HG02678 (cell line): ENCODE data around the gene CBLB.

Experiments
- ATAC-seq: cut with Tn5 transposase; IDR thresholded peaks from one replicate; pipeline ENCODE4 v1.9.1; 2021; ENCODE audit warnings: mild to moderate bottlenecking, moderate library complexity; ENCODE audit not compliant: unreplicated experiment

Gene CBLB

DNA sequence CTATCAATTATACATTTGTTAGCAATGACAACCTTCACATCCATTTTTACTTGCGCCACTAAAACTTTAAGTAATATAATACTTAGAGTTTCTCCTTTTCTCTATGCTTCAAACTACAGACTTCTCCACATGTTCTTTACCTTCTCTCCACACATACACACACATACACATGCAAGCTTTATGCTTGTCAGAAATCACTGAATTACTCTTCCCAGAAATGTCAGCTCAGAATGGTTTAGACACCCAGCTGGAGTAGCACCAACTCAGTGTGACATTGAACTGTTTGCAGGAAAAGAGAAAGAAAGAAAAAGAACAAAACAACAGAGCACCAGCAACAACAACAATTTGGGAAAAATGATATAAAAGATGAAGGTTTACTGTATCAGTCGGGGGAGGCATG lies 20.9 kb downstream of the CBLB start:
- no peak for ATAC-seq

DNA sequence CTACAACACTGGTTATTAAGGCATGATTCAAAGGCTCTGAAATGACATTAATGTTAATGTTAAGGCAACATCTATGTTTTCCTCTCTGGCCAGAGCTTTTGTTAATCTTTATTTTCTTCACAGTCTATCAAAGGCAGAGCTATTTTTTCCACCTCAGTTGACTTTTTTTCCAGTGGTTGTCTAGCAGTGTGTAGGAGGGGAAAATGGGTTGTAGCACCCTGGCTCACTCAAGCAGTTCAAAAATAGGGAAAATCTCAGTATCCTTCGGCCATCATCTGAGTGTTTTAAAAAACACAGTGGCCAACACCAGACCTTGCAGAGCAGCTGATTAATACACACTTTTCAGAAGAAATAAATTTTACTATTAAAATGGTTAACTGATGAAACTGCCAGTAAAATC lies 21.4 kb downstream of the CBLB start:
- no peak for ATAC-seq

DNA sequence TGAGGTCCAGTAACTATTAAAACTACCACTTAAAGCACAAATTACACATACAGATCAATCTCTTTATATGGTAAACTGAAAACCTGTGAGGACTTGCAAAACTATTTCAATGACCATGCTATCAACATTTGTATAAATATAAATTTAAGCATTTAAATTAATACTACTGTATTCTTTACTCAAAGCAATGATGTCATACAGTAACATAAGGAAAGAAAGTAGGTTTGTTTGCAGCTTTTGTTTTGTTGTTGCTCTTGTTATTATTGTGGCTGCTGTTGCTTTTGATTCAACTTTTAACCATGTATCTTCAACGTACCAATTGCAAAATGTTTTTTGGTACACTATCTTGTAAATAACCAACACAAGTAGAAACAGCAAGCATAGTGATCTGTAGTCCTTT lies 22.0 kb downstream of the CBLB start:
- no peak for ATAC-seq

DNA sequence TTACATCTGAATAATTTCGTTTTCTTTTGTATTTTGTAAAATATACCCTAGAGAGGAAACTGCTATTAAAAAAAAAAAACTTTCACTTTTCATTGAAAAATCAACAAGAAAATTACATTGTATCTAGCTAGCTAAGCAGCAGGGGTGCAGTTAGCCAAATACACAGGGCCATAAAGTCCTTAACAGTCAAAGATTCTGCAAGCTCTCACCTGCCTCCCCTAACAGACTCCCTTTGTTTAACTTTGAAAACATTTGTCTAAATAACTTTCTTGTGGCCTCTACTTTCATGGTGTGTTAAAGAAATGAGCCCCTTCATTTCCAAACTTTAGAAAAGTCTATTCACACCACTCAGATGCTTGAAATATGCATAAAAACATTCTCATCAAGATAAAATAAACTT lies 23.3 kb downstream of the CBLB start:
- ATAC-seq = no peak

DNA sequence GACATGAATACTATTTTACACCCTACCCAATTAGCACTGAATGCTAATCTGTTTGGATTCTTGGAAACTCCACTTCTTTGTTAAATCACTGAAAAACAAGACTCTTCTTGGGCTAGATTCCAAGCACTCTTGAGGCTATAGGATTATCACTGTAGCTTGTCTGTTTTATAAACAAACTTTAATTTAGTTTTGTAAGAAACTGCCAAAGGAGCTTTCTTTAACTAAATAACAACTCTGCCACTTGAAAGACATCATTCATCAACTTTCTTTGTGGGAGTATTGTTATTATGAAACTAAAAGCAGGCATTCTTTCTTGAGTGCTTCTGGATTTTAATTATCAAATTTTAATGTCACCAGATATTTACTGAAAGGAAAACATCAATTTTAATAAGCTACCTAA lies 24.1 kb downstream of the CBLB start:
- no peak for ATAC-seq

DNA sequence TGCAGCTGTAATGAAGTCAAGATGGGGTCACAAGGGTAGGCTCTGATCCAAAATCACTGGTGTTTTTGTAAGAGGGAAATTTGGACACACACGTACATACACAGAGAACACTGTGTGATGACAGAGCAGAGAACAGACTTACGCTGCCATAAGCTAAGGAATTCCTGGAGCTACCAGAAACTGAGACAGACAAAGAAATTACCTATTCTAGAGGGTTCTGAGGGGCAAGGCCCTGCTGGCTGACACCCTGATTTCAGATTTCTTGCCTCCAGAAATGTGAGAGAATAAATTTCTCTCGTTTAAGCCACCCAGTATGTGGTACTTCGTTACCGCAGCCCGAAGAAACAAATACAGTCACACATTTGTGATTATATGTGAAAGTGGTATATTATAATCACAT lies 24.8 kb downstream of the CBLB start:
- no peak for ATAC-seq

DNA sequence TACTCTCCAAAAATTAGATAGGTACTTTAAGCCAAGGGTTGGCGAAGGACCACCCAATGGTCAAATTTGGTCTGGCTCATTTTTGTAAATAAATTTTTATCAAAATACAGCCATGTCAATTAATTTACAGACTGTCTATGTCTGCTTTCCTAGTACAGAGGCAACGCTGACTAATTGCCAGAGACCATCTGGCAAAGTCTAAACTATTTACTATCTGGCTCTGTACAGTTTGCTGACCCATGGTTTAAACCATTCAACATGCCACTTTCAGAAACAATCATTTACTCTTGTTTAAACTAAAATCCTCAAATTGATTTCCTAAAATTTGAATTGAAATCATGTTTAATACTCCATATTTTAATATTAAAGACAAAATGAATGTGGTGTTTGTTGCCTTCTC lies 25.9 kb downstream of the CBLB start:
- no peak for ATAC-seq

DNA sequence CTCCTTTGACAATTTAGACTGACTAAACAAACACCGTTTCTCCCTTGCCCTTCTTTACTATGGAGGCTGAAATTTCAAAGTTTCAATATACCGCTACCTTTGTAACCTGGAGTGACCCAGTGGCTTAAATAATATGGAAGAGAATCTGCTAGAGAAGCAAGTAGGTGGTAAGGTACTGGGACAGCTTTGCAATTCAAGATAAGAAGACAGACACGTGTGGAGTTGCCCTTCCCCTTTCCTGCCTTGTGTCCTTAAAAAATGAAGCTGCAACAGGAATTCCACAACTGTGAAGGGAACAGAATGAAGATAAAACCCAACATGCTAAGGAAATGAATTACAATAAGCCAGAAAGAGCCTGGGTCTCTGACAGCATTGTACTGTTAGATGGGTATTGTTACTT lies 26.4 kb downstream of the CBLB start:
- ATAC-seq = no peak

DNA sequence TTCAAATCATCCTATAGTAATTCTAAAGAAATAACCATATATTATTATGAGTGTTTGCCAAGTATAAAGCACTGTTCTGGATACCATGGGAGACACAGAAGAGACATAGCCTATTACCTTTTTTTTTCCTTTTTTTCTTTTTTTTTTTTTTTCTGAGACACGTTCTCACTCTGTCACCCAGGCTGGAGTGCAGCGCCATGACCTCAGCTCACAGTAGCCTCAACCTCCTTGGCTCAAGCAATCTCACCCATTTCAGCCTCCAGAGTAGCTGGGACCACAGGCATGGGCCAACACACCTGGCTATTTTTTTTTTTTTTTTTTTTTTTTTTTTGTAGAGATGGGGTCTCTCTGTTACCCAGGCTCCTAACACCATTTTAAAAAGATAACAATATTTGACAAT lies 30.9 kb downstream of the CBLB start:
- ATAC-seq = no peak

DNA sequence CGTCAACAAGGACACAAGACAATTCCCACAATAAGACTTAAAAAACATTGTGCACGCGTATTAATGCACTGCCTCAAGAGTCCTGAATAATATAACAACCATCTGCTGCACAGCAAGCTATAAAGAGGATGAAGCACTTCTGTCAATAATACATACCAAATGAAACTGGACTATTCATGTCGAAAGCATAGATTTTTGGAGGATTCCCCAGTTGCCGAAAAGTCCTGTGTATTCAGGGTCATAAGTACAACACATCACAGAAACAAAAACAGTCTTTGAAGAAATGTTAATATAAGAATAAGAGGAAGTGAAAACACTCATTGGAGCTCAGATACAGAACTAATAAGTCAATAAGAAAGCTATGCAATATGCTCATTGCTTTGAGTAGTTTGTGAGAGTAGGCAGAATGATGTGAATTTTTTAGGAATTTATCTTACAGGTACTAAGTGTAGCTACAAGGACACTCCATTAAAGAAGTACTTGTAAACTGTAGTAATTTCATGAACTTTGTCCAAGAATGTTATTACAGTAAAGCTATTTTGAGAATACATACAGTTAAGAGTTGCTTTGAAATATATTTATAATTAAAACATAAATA lies 31.6 kb downstream of the CBLB start:
- ATAC-seq = peak; percentile 96

DNA sequence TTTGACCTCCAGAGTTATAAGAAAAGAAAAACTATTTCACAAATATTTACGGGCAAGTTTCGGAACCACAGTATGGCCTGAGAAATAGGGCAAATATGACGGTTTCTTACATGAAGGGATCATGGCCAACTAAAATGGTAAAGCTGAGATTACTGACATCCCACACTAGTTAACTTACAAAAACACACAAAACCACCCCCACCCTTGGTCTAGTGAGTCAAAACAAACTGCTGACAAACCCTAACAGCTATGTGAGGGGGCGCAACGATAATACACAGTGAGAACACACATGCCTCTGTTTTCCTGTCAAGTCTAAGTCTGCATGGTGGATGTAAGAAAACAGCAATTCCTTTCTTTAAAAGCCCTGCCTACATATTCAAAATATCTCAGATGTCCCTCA lies 32.3 kb downstream of the CBLB start:
- ATAC-seq = peak; percentile 52

DNA sequence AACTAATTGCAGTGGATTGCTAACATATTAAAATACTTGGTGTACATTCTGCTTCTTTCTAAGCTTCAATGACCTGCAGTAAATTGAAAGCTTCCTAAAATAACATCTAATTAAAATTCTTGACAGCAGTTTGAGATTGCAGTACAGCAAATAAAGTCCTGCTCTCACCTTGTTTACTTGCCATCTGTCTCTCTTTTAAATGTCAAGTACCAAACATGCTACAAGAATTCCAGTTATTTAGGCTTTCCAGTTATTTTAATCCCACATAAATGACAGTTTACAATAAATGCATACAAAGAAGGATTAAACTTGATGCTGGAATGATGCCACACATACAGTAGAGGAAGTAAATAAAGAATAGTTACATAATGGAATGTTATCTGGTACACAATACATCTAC lies 33.2 kb downstream of the CBLB start:
- ATAC-seq = no peak

DNA sequence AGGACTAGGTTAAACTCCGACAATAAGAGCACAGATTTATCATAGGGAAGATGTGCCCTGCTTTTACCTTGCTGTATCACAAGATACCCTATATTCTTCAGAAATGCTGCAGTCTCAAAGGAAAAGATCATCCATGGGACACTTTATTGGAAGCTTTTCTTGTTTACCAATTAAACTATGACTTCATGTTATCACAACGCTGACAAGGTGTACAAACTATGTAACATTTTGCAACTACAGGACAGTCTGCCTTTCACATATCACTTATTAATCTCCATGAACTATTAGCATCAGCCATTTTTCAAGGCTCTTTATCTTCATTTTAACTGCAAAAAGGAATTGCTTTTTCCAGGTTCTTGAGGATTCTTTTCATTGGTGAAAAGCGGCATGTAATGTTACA lies 34.0 kb downstream of the CBLB start:
- no peak for ATAC-seq

DNA sequence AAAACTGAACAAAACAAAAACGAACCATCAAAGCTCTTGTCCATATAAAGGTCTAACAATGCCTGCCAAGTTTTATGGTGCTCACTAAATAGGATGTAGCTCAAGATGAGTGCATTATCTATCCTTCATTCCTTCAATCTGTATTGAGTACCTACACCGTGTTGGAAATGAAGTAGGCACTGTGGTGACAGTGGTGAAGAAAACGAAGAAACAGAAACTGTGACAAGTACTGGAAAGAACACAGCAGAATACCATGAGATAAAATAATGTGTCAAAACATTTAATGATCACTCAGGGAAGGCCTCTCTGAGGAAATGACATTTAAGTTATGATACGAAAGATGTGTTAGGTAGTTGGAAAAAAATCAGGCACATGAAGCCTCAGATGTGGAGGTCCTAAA lies 36.2 kb downstream of the CBLB start:
- no peak for ATAC-seq

DNA sequence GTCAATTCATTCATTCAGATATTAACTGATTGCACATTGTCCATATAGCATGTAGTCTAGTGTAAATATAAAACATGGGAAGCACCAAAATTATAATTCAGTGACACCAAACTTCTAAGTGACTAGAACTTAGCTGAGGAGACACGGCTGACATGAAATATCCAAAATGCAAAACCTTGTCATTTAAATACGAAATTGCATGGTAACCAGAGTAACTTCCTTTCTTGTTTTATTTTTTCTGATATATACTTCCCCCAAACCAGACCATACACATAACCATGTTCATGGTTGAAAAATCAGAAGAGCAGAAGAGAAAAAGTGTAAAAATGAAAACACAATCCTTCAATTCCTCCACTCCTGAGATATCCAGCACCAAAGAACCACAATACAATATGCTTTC lies 38.0 kb downstream of the CBLB start:
- ATAC-seq = peak; percentile 33

DNA sequence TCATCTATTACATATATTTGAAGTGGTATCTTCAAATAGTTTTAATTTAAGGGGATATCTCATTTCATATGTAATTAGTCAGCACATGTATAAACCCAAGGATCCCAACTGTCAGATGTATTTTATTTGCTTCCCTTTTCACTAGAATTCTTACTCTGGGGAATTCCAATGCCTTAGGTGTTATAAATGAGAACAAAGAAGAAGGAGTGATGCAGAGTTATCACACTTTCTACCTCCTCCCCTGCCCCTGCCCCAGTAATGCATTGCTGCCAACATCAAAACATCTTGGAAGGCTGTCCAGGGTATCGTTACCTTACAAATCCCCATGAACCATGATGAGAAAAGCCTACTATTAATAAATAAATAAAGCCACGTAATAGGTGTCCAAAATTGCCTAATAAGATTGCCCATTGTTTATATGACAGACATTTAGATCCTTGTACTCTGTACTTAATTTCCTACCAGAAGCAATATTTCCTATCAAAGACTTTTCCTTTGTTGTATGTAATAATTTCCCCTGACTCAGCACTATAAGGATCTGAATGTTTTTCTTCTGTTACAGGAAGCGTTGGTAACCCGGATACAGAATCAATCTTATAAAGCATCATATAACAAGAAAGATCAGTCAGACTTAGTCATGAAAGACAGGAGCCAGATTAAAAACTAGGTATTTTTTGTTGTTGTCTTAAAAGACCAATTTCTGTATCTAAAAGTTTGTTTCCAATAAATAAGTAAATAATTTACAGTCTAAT lies 38.8 kb downstream of the CBLB start:
- ATAC-seq = no peak

DNA sequence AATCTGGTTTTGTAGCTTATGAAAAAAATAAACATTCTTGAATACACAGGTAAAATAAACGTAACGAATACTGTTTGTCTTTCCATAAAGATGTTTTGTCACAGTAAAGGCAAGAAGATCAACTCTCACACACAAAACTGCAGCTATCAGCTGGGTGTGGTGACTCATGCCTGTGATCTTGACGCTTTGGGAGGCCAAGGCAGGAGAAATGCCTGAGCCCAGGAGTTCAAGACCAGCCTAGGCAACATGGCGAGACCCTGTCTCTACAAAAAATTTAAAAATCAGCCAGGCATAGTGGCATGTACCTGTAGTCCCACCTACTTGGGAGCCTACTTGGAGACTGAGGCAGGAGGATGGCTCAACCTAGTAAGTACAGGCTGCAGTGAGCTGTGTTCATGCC lies 39.6 kb downstream of the CBLB start:
- ATAC-seq = no peak

DNA sequence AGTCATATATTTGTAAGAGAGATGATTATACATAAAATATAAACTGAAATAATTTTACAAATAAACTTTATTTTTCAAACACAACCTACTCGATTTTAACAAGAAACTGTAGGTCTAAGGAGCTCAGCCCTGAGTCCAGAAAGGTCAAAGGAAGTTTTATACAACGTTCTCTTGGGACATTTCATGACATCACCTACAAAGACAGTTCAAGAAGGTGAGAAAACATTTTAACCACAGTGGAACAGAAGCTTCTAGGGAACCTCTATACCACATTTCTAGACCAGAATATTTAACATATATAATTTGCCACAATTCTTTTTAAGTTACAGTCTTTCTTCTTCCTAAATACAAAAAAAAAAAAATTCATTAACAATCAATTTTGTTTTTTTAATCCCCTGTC lies 40.1 kb downstream of the CBLB start:
- ATAC-seq = no peak

DNA sequence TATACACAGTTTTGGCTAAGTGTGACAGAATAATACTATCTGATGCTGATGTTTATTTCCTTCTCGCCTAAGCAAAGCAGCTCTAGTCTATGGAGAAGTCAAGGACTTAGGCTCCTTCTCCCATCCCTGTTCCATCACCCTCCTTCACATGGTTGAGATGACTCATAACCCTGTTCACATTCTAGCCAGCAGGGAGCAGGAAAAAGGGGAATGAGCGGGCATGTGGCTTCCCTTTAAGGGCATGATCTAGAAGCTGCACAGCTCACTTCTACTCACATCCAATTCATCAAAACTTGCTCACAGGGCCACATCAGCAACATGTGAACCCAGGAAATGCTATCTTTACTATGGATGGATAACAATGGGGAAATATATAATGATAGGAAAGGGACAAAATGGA lies 40.9 kb downstream of the CBLB start:
- no peak for ATAC-seq

DNA sequence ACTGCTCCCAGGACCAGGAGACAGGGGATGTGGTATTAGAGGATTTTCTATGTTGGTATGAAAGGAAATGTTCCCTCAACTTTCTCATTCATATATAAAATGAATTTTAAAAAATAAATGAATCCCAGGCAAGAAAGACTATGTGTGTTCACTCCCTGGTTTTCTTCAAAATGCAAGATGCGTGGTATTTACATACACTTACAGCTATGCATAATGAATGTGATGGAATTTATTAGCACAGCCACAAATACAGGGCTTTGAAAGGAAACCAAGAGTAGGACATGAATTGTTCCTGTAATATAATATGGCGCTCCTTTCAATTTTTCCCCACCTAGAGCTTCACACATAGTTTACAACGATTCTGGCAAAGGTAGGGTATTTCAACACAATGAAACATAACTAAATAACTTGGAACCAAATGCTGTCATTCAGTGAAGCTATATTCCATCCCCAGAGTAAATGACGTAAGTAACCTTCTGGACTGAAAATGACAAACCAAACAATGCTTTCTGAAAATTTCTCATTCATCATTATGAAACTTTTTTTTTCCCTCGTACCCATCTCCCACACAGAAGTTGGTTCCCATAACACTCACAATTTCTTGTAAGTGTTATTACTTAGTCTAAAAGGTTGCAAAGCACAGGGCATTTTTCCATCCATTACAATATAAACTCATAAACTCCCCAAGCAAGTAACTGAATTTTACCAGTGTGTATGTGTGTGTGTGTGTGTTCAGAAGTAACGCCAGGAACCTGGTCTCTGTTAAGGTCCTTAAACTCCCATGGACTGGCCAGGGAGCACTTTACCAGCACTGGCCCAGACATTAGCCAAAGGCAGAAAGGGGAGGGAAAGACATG lies 41.8 kb downstream of the CBLB start:
- ATAC-seq = peak; percentile 50

DNA sequence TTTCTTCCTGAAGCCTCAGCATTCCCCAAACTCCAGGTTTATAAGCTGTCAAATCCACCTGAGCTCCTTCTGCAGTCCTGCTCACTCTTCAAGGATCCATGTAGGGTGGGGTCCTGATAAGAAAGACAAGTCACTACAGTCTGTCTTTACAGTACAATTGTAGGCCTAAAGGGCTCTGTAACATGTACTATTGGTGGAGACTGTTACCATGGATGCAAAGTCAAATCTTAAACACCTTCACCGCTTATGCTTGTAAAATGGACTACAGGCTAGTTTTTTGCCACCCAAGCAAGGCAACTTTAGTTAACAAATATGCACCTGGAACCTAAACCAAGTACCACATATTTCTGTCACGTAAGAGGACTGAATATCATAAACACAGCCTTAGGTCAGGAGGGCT lies 44.7 kb downstream of the CBLB start:
- no peak for ATAC-seq
